GM12801 (cell line): Measurements from ENCODE around the gene HOXA11.

Source experiments
- CTCF ChIP-seq: IDR thresholded peaks from one replicate; pipeline ENCODE4 v1.5.1; 2011; ENCODE audit warnings: control low read depth; ENCODE audit not compliant: insufficient read length; ENCODE audit errors: extremely low read depth

Gene HOXA11

GRCh38 chr7:27189295-27189996 lies 4.4 kb upstream of the HOXA11 start:
- no peak for TF ChIP-seq CTCF

GRCh38 chr7:27188386-27189294 lies 3.6 kb upstream of the HOXA11 start:
- TF ChIP-seq CTCF, result no peak

- TF ChIP-seq CTCF, result no peak
Measured at GRCh38 chr7:27187475-27188385, 2.7 kb upstream of the HOXA11 start.

GRCh38 chr7:27186668-27187474 lies 1.8 kb upstream of the HOXA11 start:
- TF ChIP-seq CTCF, result no peak

GRCh38 chr7:27185854-27186667 lies 1.0 kb upstream of the HOXA11 start:
- no peak for TF ChIP-seq CTCF

- TF ChIP-seq CTCF, result no peak
Measured at GRCh38 chr7:27184337-27185012, 557 bp downstream of the HOXA11 start.
